Left renal pelvis (tissue), 4 donors: ENCODE measurements around the gene RPN2. TPM values are rescaled to one million over a fixed set of nuclear protein-coding genes. Genes with fewer than 3 reads are reported as not detected.

Experiments
- DNase-seq, 4 donors: peaks; one replicate each; pipeline ENCODE4 v3.0.0-alpha.2; 2013; ENCODE audit warnings: low read depth in 4 of 4, low spot score in 3 of 4
- polyA plus RNA-seq, 4 donors: library from polyadenylated mRNA; unstranded; fragments of 120-200 nt; gene quantifications; one replicate each; pipeline ENCODE4 v1.2.1, GENCODE V29; 2013; ENCODE audit not compliant: insufficient read length in 4 of 4

The RPN2 gene
- polyA plus RNA-seq, 4 donors: 223 to 331 (median 306) TPM

GRCh38 chr20:37238935-37239451, 59.9 kb downstream of the RPN2 start:
- no peak for DNase-seq

GRCh38 chr20:37240337-37241067, 61.4 kb downstream of the RPN2 start:
- DNase-seq: no peak

GRCh38 chr20:37242503-37242902, 63.4 kb downstream of the RPN2 start:
- DNase-seq: no peak

DNA sequence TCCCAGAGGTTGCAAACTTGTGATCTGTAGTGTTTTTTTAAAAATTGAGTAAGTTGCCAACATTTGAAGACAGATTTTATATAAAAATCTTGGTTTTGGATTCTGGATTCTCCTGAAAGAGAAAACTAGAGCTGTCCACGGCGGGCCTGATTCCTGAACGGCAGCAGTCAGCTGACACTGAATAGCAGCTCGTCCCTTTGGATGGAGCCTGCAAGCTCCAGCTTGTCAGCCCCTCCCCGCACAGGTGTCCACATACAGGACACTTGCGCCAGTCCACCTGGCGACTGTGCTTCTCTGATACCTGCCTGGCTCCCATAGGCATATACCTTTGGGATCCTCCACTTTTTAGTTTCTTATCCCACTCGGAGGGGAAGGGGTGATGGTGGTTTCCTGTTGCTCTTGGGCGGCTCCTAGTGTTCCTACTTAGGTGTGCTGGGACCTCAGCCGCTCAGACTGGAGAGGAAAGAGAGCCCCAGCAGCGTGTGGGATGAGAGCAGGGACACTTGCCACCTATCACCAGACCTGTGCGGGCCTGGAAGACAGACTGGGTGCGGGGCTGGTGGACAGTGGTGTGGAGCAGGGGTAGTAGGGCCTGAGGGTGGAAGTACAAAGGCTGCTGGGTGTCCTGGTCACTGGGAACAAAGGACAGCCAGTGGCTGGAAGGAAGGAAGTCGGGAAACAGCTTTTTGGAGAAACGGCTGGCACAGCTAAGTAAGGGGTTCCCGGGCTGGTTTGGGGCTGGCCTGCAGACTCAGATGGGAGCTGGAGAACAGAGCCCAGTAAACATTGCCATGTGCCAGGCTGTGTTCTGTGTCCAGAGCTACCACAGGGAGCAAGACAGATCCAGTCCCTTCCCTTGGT, 64.2 kb downstream of the RPN2 start:
- no peak for DNase-seq

DNA sequence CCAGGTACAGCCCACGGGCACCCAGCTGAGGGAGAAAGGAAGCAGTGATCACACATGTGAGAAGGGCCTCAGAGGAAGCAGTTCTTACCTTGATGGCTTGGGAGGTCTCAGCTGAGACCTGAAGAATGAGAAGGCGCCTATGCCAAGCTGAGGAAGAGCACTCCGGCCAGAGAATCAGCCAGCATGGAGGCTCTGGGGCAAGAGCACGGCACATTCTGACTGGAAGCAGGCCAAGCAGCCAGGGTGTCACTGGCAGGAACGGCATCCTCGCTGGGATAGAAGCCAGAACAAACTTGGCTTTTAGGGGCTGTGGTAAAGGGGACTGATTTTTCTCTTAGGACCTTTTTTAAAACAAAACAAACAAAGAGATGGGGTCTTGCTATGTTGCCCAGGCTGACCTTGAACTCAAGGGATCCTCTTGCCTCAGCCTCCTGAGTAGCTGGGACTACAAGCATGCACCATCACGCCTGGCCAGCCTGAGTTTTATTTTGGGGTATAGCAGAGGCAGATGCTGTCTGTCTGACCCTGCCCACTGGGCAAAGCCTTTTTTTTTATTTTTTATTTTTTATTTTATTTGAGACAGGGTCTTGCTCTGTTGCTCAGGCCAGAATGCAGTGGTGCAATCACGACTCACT, 64.9 kb downstream of the RPN2 start:
- no peak for DNase-seq

- no peak for DNase-seq
Observed at GRCh38 chr20:37244572-37244957, 65.4 kb downstream of the RPN2 start.

GRCh38 chr20:37245216-37246150, 66.4 kb downstream of the RPN2 start:
- DNase-seq: no peak

DNA sequence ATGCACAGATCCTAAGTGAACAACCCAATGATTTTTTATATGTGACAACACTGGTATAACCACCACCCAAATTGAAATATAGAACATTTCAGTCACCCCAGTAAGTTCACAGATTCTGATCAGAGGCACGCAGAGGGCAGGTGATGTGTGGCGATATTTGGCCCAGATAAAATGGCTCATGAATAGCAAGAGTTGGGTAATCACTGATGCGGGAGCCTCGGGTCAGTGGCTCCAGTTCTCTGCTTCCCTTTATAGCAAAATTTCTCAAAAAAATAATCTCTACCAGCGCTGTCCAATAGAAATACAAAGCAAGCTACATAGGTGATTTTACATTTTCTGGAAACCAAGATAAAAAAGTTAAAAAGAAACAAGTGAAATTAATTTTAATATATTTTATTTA, 67.6 kb downstream of the RPN2 start:
- DNase-seq: no peak

DNA sequence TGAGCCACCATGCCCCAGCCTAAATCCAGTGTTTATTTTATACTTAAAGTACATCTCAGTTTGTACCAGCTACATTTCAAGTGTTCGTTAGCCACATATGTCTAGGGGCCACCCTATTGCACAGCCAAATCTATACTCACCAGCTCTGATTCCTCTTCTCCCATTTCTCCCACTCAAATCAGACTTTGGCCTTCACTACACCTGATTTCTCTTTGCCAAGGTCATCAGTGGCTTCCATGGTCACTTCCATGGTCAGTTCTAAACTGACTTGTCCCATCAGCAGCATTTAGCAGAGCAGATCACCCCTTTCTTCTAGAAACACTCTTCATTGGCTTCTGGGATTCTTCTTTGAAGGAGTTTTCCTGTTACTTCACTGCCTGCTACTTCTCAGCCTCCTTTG, 68.4 kb downstream of the RPN2 start:
- no peak for DNase-seq

GRCh38 chr20:37249304-37249703, 70.2 kb downstream of the RPN2 start:
- DNase-seq: no peak

GRCh38 chr20:37251825-37252477, 72.8 kb downstream of the RPN2 start:
- DNase-seq: no peak

DNA sequence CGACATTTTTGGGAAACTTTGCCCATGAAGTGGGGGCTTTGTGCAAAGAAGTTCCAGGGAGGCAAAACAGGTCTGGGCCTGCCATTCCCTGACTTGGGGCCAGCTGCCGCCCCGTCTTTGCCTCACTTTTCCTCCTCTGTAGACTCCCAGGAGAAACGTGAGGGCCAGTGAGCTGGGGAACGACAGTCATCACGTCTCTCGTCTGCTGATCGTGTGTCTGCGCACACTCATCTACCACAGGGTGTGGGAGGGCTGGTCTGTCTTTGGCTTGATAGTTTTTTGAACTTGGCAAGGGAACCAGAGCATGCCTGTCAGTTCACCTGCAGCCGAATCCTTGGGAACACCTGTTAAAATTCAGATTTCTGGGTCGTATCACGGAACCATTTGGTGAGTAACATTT, 74.0 kb downstream of the RPN2 start:
- DNase-seq: no peak

DNA sequence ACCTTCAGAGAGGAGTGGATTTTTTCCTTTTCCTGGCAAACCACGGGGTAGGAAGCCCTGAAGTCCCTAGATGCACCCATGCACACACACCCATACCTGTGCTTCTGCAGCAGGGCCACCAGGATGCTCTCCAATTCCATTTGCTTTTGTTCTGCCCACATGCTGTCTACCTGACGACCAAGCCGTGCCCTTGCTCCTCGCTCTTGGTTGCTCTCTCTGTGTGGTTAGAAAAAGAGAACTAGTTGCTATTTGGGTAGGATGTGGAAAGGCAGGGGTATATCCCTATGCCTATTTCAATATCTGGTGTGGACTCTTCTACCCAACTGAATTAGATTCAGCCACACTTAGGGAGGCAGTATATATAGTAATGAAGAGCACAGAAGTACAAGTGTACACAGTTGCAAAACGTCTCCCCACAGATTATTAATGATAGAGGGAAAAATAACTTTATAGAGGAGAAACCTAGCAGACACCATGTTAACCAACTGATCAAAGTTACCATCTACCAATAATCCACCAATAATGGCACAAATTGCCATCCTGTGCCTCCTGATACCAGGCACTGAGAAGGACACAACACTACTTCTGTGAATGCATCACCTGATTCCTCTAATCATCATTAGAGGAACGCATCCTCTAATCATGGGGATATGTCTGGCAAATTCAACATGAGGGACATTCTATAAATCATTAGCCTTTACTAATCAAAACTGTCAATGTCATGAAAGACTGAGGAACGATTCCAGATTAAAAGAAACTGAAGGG, 75.2 kb downstream of the RPN2 start:
- DNase-seq: no peak

DNA sequence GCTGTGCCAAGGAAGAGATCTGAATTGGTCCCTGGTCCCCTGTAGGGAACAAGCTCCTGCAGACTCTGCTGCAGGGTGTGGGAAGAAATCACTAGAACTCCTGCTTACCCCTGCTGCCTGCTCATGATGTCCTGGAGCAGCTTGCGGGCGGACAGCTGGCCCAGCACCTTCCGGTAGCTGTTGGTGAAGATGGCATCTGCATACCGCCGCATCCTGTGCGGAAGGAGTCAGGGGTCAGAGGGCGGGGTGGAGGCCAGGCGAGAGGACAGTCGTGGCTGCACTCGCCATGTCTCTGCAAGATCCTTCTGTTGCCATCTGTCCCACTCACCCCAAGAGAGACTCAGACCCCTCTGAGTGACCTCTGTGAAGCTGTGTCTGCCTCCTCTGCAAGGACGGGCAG, 77.2 kb downstream of the RPN2 start:
- DNase-seq: no peak

- DNase-seq: no peak
Observed at GRCh38 chr20:37257530-37257929, 78.4 kb downstream of the RPN2 start.

GRCh38 chr20:37257988-37258387, 78.9 kb downstream of the RPN2 start:
- DNase-seq: no peak

GRCh38 chr20:37259031-37259430, 79.9 kb downstream of the RPN2 start:
- DNase-seq: no peak

DNA sequence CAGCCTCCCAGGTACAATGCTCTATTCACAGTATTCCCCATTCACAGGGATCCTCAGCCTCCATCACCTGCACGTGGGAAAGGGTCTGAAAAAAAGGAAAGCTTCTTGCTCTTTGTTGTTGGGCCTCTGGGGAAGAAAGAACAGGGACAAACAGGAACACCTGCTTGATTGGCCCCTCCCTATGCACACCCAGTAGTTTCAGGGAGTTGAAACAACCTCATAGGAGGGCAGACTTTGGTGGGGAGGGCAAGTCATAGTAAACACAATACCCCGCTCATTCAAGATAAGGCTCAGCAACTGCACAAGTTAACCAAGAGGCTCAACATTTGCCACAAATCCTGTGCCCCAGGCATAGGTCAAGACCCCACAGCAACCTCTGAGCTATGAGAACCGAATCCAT, 80.7 kb downstream of the RPN2 start:
- no peak for DNase-seq

DNA sequence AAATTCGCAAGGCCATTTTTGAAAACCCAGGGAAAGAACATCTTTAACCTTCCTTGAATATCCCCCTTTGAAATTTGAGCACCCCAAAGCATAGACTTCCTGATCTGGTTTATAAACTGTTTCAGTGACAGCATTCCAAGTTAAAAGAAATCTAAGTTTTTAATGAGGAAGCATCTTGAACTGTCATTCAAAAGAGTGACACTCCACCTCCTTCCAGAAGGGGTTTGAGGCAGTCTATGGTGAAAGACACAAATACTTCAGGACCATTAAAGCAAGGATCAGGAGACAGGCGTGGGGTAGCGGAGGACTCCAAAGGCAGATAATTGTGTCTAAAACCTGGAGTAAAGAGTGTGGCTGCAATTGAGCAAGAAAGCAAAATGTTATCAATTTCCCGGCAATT, 81.8 kb downstream of the RPN2 start:
- no peak for DNase-seq
